Hair follicle dermal papilla cell (primary cell): ENCODE measurements around the gene ZFP14. TPM values are rescaled to one million over a fixed set of nuclear protein-coding genes. Genes with fewer than 3 reads are reported as not detected.

Experiments
- total RNA-seq: library from RNA; depleted of rRNA; stranded (reverse); fragments of >200 nt; gene quantifications from 2 replicates; pipeline ENCODE4 v1.2.3, GENCODE V29; 2012

The ZFP14 gene
- total RNA-seq = 2.4 and 2.9 TPM in 2 replicates

DNA sequence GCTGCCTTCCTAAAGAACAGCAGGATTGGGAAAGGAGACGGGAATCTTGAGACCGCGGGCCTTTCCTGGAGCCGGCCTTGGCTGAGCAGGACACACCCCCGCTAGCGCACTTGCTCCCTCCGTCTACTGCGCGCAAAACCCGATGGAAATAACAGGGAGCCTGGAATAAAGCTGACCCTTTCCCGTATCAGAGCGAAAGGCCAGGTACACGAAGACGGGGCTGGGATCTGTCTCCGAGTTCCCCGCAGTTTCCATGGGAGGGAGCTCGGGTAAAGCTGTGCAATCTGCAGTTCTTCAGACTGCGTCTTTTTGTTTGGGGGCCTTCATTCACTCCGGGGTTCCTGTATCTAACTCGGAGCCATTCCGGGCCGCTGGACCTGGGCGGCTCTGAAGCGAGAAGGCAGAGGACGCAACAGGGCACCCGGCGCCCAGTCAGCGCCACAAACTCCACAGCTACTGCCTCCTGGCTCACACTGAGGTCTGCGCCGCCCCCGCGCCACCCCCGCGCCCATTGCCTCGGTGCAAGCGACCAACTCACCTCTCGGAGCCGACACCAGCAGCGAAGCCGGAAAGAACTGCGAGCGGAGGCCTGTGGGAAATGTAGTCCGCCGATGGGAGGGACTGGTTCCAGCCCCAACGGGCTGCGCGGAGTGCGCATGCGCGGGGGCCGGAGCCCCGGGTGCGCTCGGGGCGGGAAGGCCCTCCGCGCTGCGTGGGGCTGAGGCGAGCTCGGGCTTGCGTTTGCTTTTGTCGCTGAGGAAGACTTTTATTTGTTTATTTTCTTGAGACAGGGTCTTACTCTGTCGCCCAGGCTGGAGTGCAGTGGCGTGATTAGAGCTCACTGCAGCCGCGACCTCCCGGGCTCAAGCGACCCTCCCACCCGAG is at the start of gene ZFP14:
TSS of gene ZFP14 (minus strand) at position 577 of the 885 bp plus-strand sequence. CDS start 11,309 bp downstream, outside the sequence.

GRCh38 chr19:36418287-36419001 is 39.4 kb upstream of the ZFP14 start, which contains the start of gene ZFP82:
ZFP82 (minus strand) TSS chr19:36418644; CDS start chr19:36409789, 8,855 bp downstream.

Other genes starting within 250 kb of the ZFP14 start
- 476 and 492 TPM in 2 replicates for gene CAPNS1, start 239.1 kb downstream of the ZFP14 start, total RNA-seq
- gene COX7A1, start 226.8 kb downstream of the ZFP14 start, total RNA-seq = 13.3 and 14.1 TPM in 2 replicates
- gene ZNF565, start 164.5 kb downstream of the ZFP14 start, total RNA-seq = 6.8 and 8.6 TPM in 2 replicates
- 71.5 and 83.9 TPM in 2 replicates for gene ZNF146, start 164.1 kb downstream of the ZFP14 start, total RNA-seq
- 9.4 and 11.7 TPM in 2 replicates for gene ZFP82, start 39.4 kb upstream of the ZFP14 start, total RNA-seq
- gene ZNF566, start 110.4 kb upstream of the ZFP14 start, total RNA-seq = 8.8 and 11.4 TPM in 2 replicates
- gene ZNF260, start 149.1 kb upstream of the ZFP14 start, total RNA-seq = 9.7 and 23.2 TPM in 2 replicates
- gene ZNF529, start 194.1 kb upstream of the ZFP14 start, total RNA-seq = 12.4 and 13.8 TPM in 2 replicates
- gene ZNF382, start 226.1 kb upstream of the ZFP14 start, total RNA-seq = 12.9 and 16.6 TPM in 2 replicates